OCI-LY3 (cell line): Measurements from ENCODE around the gene DIO1.

ENCODE experiments used
- EZH2phosphoT487 ChIP-seq: fragments of 200-600 bp; shearing (Covaris generic); IDR thresholded peaks from 2 replicates; pipeline ENCODE4 v1.6.1; 2018; ENCODE audit warnings: antibody characterized with exemption, mixed run types, low read depth
- TF ChIP-seq, protein P1 (sequence below): fragments of 200-600, 300-600 bp; sonication (generic); IDR thresholded peaks from 2 replicates; pipeline ENCODE4 v1.5.1; 2014; ENCODE audit warnings: antibody characterized with exemption, low read length, low read depth

DNA sequence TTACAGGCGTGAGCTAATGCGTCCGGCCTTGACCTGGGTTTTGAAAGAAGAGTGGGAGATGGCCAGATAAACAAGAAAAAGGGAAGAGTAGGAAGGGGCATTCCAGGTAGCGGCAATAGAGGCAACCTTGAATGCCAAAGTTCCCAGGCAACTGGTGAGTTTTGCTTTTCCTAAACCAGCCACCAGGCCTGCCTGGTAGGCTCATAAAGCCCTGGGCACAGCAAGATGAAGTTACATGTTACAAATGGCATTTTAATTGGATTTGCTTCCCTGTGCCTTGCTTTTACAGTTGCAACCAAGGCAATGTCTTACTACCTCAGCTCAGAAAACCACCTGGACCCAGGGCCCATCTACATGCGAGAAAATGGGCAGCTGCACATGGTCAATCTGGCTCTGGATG is 57.7 kb downstream of the DIO1 start:
- TF ChIP-seq, protein P1, sequence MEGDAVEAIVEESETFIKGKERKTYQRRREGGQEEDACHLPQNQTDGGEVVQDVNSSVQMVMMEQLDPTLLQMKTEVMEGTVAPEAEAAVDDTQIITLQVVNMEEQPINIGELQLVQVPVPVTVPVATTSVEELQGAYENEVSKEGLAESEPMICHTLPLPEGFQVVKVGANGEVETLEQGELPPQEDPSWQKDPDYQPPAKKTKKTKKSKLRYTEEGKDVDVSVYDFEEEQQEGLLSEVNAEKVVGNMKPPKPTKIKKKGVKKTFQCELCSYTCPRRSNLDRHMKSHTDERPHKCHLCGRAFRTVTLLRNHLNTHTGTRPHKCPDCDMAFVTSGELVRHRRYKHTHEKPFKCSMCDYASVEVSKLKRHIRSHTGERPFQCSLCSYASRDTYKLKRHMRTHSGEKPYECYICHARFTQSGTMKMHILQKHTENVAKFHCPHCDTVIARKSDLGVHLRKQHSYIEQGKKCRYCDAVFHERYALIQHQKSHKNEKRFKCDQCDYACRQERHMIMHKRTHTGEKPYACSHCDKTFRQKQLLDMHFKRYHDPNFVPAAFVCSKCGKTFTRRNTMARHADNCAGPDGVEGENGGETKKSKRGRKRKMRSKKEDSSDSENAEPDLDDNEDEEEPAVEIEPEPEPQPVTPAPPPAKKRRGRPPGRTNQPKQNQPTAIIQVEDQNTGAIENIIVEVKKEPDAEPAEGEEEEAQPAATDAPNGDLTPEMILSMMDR, result no peak
- TF ChIP-seq EZH2phosphoT487, result no peak
